Cardiac septum (tissue), 1 donor: Measurements from ENCODE around the gene DNAH6. TPM values are rescaled to one million over a fixed set of nuclear protein-coding genes. Genes with fewer than 3 reads are reported as not detected.

Source experiments
- DNase-seq: peaks from one replicate; pipeline ENCODE4 v3.0.0-alpha.2; 2020; ENCODE audit warnings: low spot score
- intact Hi-C: fragments of 100-400 bp; cut with DNase I; formaldehyde crosslinking; loops from one replicate; pipeline ENCODE4 v1.14.0; 2022
- total RNA-seq: library from RNA; stranded (reverse); fragmentation: NEBNext Ultra II Directional; extraction: Animal tissue kit (Norgen Biotek cat#: 25700); gene quantifications from one replicate; pipeline ENCODE4 v1.2.1, GENCODE V29; 2021
- donor health status: DM: no; HTN: no; CAD: no.

Gene DNAH6
- total RNA-seq, 1 donor from 2014 or later = 0.22 TPM

GRCh38 chr2:84674586-84674985, 158.3 kb downstream of the DNAH6 start:
- intact Hi-C loops = no loop called here
- DNase-seq = no peak

DNA sequence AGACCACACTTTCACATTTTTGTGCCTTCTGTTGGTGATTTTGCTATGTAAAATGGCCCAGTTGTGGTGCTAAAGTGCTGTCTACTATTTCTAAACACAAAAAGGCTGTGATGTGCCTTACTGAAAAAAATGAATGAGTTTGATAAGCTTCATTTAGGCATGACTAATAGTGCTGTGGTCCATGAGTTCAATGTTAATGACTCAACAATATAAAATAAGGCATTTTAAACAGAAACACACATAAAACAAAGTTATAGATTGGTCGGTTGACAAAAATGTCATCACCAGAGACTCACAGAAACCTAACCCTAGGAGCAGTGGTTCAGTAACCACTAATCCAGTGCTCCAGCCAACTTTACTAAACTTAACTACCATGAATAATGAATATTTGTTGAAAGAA, 160.0 kb downstream of the DNAH6 start:
- DNase-seq = no peak
- intact Hi-C loops = no loop called here

- no peak for DNase-seq
- intact Hi-C loops = no loop called here
Observed at GRCh38 chr2:84678214-84678613, 161.9 kb downstream of the DNAH6 start.

DNA sequence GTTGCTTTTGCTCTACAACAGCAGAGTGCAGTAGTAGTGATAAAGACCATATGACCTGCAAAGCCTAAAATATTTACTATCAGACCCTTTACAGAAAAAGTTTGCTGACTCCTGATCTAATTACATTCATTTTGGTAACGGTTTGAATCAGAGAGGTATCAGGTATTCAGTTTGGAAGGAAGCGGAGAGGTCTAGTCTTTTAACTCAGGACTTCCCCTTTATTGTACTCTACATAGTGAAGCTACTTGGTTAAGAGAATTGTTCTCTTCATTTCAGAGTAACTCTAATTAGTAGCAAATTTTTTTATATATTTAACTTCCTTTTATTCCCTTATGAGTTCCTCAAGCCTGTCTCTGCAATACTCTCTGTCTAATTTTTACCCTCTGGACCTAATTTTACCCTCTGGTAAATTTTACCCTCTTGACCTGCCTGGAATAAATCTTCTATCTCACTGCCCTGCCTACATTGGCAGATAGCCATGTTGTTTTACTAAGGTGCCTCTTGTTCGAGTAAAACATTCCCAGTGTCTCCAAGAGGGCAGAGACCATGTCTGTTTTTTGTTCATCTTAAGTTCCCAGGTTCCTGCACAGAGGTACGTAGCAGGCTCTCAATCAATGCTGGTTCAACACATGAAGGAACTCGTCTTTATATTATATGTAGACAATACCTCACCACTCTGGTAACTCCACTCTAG, 170.6 kb downstream of the DNAH6 start:
- no peak for DNase-seq
- intact Hi-C loops = no loop called here

DNA sequence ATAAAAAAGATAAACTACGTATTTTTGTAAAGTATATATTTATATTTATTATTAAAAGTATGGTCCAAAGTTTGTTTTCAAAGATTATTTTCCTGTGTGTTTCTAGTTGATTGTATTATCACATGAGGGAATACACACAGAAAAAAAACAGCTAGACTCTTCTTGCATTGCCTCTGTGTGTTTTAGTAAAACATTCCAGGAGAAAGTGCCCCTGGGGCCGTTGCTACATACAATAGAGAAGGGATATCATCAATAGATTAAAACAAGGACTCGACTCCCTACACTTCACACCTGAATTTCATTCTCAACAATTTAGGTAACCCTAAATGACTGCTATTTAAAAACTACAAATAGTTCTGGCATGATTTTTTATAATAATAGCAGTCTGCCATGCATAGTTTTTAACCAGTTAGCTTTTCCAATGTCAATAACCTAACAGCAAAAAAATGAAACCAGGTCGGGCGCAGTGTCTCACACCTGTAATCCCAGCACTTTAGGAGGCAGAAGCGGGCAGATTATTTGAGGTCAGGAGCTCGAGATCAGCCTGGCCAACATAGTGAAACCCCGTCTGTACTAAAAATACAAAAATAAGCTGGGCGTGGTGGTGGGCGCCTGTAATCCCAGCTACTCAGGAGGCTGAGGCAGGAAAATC, 171.3 kb downstream of the DNAH6 start:
- intact Hi-C loops = no loop called here
- DNase-seq = no peak

DNA sequence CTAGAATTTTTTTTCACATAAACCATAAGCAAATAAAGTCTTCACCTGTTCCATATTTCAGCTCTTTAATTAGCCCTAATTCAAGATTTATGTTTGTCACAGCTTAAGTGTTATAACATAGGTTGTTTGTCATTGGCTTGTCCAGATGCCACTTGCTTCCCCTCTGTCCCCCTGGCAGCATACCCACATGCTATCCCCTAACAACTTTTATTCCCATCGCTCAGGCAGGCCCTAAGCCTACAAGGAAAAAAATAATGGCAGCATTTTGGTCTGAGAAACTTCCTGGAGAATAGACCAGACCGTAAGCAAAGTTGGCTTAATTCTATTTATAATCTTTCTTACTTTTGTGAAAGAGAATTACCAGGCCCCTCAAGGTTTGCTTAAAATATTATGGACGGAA, 173.9 kb downstream of the DNAH6 start:
- intact Hi-C loops = no loop called here
- no peak for DNase-seq

- DNase-seq = no peak
- intact Hi-C loops = no loop called here
Observed at GRCh38 chr2:84694088-84694622, 177.9 kb downstream of the DNAH6 start.

- intact Hi-C loops = no loop called here
- DNase-seq = no peak
Observed at GRCh38 chr2:84697895-84698294, 181.6 kb downstream of the DNAH6 start.

- intact Hi-C loops = no loop called here
- DNase-seq = no peak
Observed at GRCh38 chr2:84700006-84700405, 183.7 kb downstream of the DNAH6 start.

- intact Hi-C loops = no loop called here
- no peak for DNase-seq
Observed at GRCh38 chr2:84701880-84702279, 185.6 kb downstream of the DNAH6 start.

GRCh38 chr2:84702941-84703340, 186.6 kb downstream of the DNAH6 start:
- DNase-seq = no peak
- intact Hi-C loops = no loop called here

- intact Hi-C loops = no loop called here
- no peak for DNase-seq
Observed at GRCh38 chr2:84703831-84704230, 187.5 kb downstream of the DNAH6 start.

- intact Hi-C loops = no loop called here
- no peak for DNase-seq
Observed at GRCh38 chr2:84704505-84705244, 188.4 kb downstream of the DNAH6 start.

DNA sequence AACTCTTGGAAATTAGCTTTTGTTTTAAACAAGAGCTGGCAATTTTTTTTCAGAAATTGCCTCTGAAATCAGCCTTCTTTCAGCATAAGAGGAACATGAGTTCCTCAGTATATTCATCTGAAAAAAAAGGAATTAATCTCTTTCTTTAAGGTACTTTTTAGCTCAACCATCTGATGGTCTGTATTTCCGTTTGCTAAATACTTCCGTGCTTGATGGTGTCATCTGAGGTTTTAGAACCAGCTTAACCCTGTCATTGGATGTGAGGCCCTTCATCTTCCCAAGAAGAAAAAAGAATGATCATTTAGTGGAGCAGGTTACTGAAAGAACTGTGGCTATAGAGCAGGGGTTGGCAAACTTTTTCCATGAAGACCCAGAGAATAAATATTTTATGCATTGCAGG, 189.6 kb downstream of the DNAH6 start:
- intact Hi-C loops = no loop called here
- no peak for DNase-seq

- intact Hi-C loops = no loop called here
- no peak for DNase-seq
Observed at GRCh38 chr2:84708442-84708841, 192.1 kb downstream of the DNAH6 start.

- intact Hi-C loops = no loop called here
- DNase-seq = no peak
Observed at GRCh38 chr2:84711651-84712050, 195.4 kb downstream of the DNAH6 start.

- intact Hi-C loops = no loop called here
- no peak for DNase-seq
Observed at GRCh38 chr2:84713441-84713840, 197.1 kb downstream of the DNAH6 start.

DNA sequence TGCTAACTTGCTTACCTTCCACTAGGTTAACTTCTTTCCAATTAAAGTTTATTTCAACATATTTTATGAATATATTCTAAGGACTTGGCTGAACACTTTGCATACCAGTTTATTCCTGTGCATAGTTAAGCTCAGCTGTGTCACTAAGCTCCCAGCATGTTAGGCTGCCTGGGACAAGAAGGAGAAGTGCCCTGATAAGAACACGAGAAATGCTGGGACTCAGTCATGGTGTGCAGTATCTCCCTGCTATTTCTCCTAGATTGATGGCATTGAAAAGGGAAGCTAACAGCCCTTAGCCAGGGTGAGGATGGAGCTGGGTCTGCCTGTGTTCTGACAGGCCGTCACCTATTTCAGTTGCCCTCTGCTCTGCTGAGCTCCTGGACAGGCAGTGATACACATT, 200.3 kb downstream of the DNAH6 start:
- intact Hi-C loops = no loop called here
- DNase-seq = no peak

DNA sequence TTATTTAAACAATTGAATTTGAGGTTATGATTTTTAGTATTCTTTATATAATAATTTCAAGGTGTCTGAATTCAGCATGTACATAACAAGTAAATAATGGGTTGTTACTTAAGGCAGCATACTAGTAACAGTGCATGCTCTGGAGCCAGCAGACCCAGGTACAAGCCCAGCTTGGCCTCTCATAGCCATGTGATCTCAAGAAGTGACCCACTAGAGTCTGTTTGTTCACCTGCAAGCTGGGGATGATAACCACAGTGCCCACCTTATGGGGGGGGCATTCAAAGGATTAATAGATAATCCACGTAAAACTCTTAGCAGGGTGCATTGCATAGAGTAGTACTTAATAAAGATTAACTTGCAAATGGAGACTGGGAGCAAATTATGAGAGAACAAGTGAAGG, 201.0 kb downstream of the DNAH6 start:
- no peak for DNase-seq

DNA sequence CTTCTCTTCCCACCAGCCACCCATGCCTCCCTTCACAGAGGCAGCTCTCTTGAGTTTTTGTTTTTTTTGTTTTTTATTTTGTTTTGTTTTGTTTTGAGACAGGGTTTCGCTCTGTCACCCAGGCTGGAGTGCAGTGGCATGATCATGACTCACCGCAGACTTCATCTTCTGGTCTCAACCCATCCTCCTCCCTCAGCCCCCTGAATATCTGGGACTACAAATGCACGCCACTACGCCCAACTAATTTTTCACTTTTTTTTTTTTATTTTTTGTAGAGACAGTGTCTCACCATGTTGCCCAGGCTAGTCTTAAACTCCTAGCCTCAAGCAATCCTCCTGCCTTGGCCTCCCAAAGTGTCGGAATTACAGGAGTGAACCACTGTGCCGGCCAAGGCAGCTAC, 203.1 kb downstream of the DNAH6 start:
- intact Hi-C loops = no loop called here
- DNase-seq = no peak

More for the DNA sequence above, 201.0 kb downstream of the DNAH6 start:
- intact Hi-C loops = no loop called here

GRCh38 chr2:84723831-84724230, 207.5 kb downstream of the DNAH6 start:
- intact Hi-C loops = no loop called here
- DNase-seq = no peak
